HepG2 (cell line): ENCODE measurements around the gene EIF2B1. TPM values are rescaled to one million over a fixed set of nuclear protein-coding genes. Genes with fewer than 3 reads are reported as not detected.

ENCODE experiments used
- ATF2 ChIP-seq: sonication (generic); formaldehyde crosslinking; IDR thresholded peaks from 2 replicates; pipeline ENCODE4 v1.4.0; 2020; ENCODE audit warnings: missing genetic modification reagents
- CEBPG ChIP-seq: IDR thresholded peaks from 2 replicates; pipeline ENCODE4 v1.6.1; 2016
- DDIT3 ChIP-seq: sonication (generic); formaldehyde crosslinking; IDR thresholded peaks from 2 replicates; pipeline ENCODE4 v1.4.0; 2020; ENCODE audit warnings: mild to moderate bottlenecking, missing genetic modification reagents
- DNMT1 ChIP-seq: sonication (generic); formaldehyde crosslinking; IDR thresholded peaks from 2 replicates; pipeline ENCODE4 v1.5.1; 2020; ENCODE audit warnings: mild to moderate bottlenecking, missing genetic modification reagents
- E2F2 ChIP-seq: sonication (generic); formaldehyde crosslinking; IDR thresholded peaks from 2 replicates; pipeline ENCODE4 v1.4.0; 2020; ENCODE audit warnings: missing genetic modification reagents, borderline replicate concordance
- ELK4 ChIP-seq: sonication (generic); formaldehyde crosslinking; IDR thresholded peaks from 2 replicates; pipeline ENCODE4 v1.9.0; 2021; ENCODE audit warnings: missing genetic modification reagents, borderline replicate concordance
- MED13 ChIP-seq: sonication (generic); formaldehyde crosslinking; IDR thresholded peaks from 2 replicates; pipeline ENCODE4 v1.5.0; 2020; ENCODE audit warnings: missing genetic modification reagents
- POLR2AphosphoS2 ChIP-seq: IDR thresholded peaks from 2 replicates; pipeline ENCODE4 v1.6.1; 2011; ENCODE audit warnings: low read depth, low read length, improper control_type of control experiment
- TBP ChIP-seq: sonication (generic); formaldehyde crosslinking; IDR thresholded peaks from 2 replicates; pipeline ENCODE4 v1.5.0; 2020; ENCODE audit warnings: missing genetic modification reagents
- ZNF276 ChIP-seq: sonication (generic); formaldehyde crosslinking; IDR thresholded peaks from 2 replicates; pipeline ENCODE4 v1.4.0; 2020; ENCODE audit warnings: mild to moderate bottlenecking, low read depth, missing genetic modification reagents
- ZNF318 ChIP-seq: sonication (generic); formaldehyde crosslinking; IDR thresholded peaks from 2 replicates; pipeline ENCODE4 v1.4.0; 2020; ENCODE audit warnings: mild to moderate bottlenecking, missing genetic modification reagents
- ZNF331 ChIP-seq: sonication (generic); formaldehyde crosslinking; IDR thresholded peaks from 2 replicates; pipeline ENCODE4 v1.4.0; 2020; ENCODE audit warnings: missing genetic modification reagents
- ZNF510 ChIP-seq: sonication (generic); formaldehyde crosslinking; IDR thresholded peaks from 2 replicates; pipeline ENCODE4 v1.4.0; 2020; ENCODE audit warnings: low read depth, mild to moderate bottlenecking, missing genetic modification reagents
- polyA plus RNA-seq, 8 experiments: library from polyadenylated mRNA; depleted of rRNA in 3 of 8; stranded (reverse) in 7 of 8; unstranded in 1 of 8; fragments of >200 nt; fragmentation: Illumina TruSeq in 4 of 8; extraction: Trizol in 4 of 8; gene quantifications; 2 replicates each; pipeline versions ENCODE4 v1.2.1 to v1.2.3, GENCODE V29; 2011 to 2016; ENCODE audit warnings: low read depth in 4 of 8, missing spikeins in 1 of 8, mixed read lengths in 1 of 8; ENCODE audit not compliant: insufficient read depth in 1 of 8
- total RNA-seq, 5 experiments: library from RNA; depleted of rRNA; stranded (reverse); fragments of >200 nt; fragmentation: Illumina TruSeq; extraction: Trizol; gene quantifications; 2 replicates each; pipeline ENCODE4 v1.2.3, GENCODE V29; 2016; ENCODE audit warnings: low read depth in 1 of 5

Gene EIF2B1
- total and polyA plus RNA-seq, 2 of the 13 experiments (the other 11 are each of a cell fraction or from before 2014, with no cell fraction given): 18.7 to 37.4 TPM

- TF ChIP-seq ZNF318 (CRISPR knock-in tag) (0 out of 2 replicates have a peak, but pooled peaks have one; percentile 37), DDIT3 (CRISPR knock-in tag) (no peak), E2F2 (CRISPR knock-in tag) (peak; percentile 86), TBP (CRISPR knock-in tag) (0 out of 2 replicates have a peak, but pooled peaks have one; percentile 63), ELK4 (peak; percentile 94; the same call in 1 of the 2 replicates), ZNF276 (CRISPR knock-in tag) (peak; percentile 63; the same call in 1 of the 2 replicates), ZNF510 (CRISPR knock-in tag) (peak; percentile 89), MED13 (CRISPR knock-in tag) (peak; percentile 80; the same call in 1 of the 2 replicates), ZNF331 (CRISPR knock-in tag) (peak; percentile 74), ATF2 (CRISPR knock-in tag) (peak; percentile 89), CEBPG (no peak), DNMT1 (CRISPR knock-in tag) (0 out of 2 replicates have a peak, but pooled peaks have one; percentile 74), POLR2AphosphoS2 (peak; percentile 93)
Measured at GRCh38 chr12:123633379-123634141, at the start of gene EIF2B1, which contains the start of gene GTF2H3 (continued).
